SK-N-SH (cell line): Measurements from ENCODE around the gene WDR33. TPM values are rescaled to one million over a fixed set of nuclear protein-coding genes. Genes with fewer than 3 reads are reported as not detected.

Source experiments
- CTCF ChIA-PET: fragments of 300-600, 350-600 bp; formaldehyde crosslinking; extraction: SDS; loops from one replicate; lab custom pipeline; 2021; lab: Yijun Ruan, JAX
- POLR2A ChIA-PET: fragments of 350-600 bp; sonication (Branson Sonifier 250); formaldehyde crosslinking; extraction: SDS; loops from one replicate; lab custom pipeline; 2020; ENCODE audit warnings: antibody characterized with exemption, inconsistent platforms; lab: Yijun Ruan, JAX
- DNase-seq: peaks from one replicate; pipeline ENCODE4 v3.0.0; 2012
- H2AFZ ChIP-seq: fragments of 200-600 bp; sonication (generic); 2 replicates; pipeline ENCODE4 v1.8.1; 2016; ENCODE audit warnings: antibody characterized with exemption, mild to moderate bottlenecking, low read depth
- H3F3A ChIP-seq: fragments of 200-600 bp; sonication (generic); replicated peaks from 2 replicates; pipeline ENCODE3; 2016; ENCODE audit warnings: antibody characterized with exemption, mild to moderate bottlenecking; ENCODE audit not compliant: insufficient read depth
- H3K27ac ChIP-seq, 2 experiments: fragments of 200-500 bp in 1 of 2; fragments of 200-600 bp in 1 of 2; sonication (Bioruptor generic) in 1 of 2; sonication (generic), shearing (Covaris generic) in 1 of 2; 2 replicates each; pipeline versions ENCODE4 v1.5.1 to v1.6.1; 2014 to 2016; ENCODE audit warnings: low read depth in 2 of 2, inconsistent platforms in 1 of 2, low read length in 1 of 2, mild to moderate bottlenecking in 1 of 2, mixed read lengths in 1 of 2
- H3K27me3 ChIP-seq: fragments of 200-600 bp; sonication (generic), shearing (Covaris generic); 2 replicates; pipeline ENCODE4 v1.6.1; 2016; ENCODE audit warnings: mixed run types; ENCODE audit not compliant: insufficient read depth
- H3K36me3 ChIP-seq, 2 experiments: fragments of 200-500 bp in 1 of 2; fragments of 200-600 bp in 1 of 2; sonication (Bioruptor generic) in 1 of 2; sonication (generic) in 1 of 2; replicated peaks in 1 of 2; 2 replicates each; pipeline versions ENCODE3 to v1.5.1; 2014 to 2016; ENCODE audit warnings: low read length in 1 of 2, mild to moderate bottlenecking in 1 of 2; ENCODE audit not compliant: insufficient read depth in 2 of 2, control insufficient read depth in 1 of 2
- H3K4me1 ChIP-seq, 2 experiments: fragments of 200-500 bp in 1 of 2; fragments of 200-600 bp in 1 of 2; sonication (Bioruptor generic) in 1 of 2; sonication (generic), shearing (Covaris generic) in 1 of 2; 2 replicates each; pipeline versions ENCODE4 v1.5.1 to v1.6.1; 2014 to 2016; ENCODE audit warnings: low read depth in 1 of 2, low read length in 1 of 2, mixed run types in 1 of 2; ENCODE audit not compliant: insufficient read depth in 2 of 2, control insufficient read depth in 1 of 2
- H3K4me2 ChIP-seq: fragments of 200-600 bp; sonication (generic), shearing (Covaris generic); 2 replicates; pipeline ENCODE4 v1.6.1; 2017; ENCODE audit warnings: mixed run types
- H3K4me3 ChIP-seq, 2 experiments: fragments of 200-500 bp in 1 of 2; fragments of 200-600 bp in 1 of 2; sonication (Bioruptor generic) in 1 of 2; sonication (generic), shearing (Covaris generic) in 1 of 2; 2 replicates each; pipeline versions ENCODE4 v1.5.1 to v1.8.1; 2014 to 2016; ENCODE audit warnings: low read depth in 2 of 2, inconsistent platforms in 1 of 2, low read length in 1 of 2, mild to moderate bottlenecking in 1 of 2, mixed read lengths in 1 of 2, moderate library complexity in 1 of 2
- H3K79me2 ChIP-seq: fragments of 200-600 bp; sonication (generic); 2 replicates; pipeline ENCODE4 v1.8.1; 2017; ENCODE audit warnings: mild to moderate bottlenecking; ENCODE audit not compliant: insufficient read depth
- H3K9ac ChIP-seq: fragments of 200-600 bp; sonication (generic); 2 replicates; pipeline ENCODE4 v1.6.1; 2017; ENCODE audit warnings: mixed run types
- H3K9me2 ChIP-seq: fragments of 200-600 bp; sonication (generic); 2 replicates; pipeline ENCODE4 v1.6.1; 2017; ENCODE audit warnings: mixed run types
- H3K9me3 ChIP-seq: fragments of 200-600 bp; sonication (generic); 2 replicates; pipeline ENCODE4 v1.6.1; 2017; ENCODE audit warnings: mixed run types, mild to moderate bottlenecking, moderate library complexity
- H4K20me1 ChIP-seq: fragments of 200-600 bp; sonication (generic); 2 replicates; pipeline ENCODE4 v1.6.1; 2017; ENCODE audit warnings: mild to moderate bottlenecking, mixed run types; ENCODE audit not compliant: insufficient read depth
- CHD2 ChIP-seq: fragments of 150-350 bp; IDR thresholded peaks from 2 replicates; pipeline ENCODE4 v1.6.1; 2018; ENCODE audit warnings: low read length; ENCODE audit not compliant: partially characterized antibody
- CTCF ChIP-seq: fragments of 200-600 bp; sonication (generic); IDR thresholded peaks from 2 replicates; pipeline ENCODE4 v1.6.1; 2017; ENCODE audit warnings: antibody characterized with exemption, mild to moderate bottlenecking, moderate library complexity
- EZH2phosphoT487 ChIP-seq: fragments of 200-600 bp; sonication (generic); IDR thresholded peaks from 2 replicates; pipeline ENCODE4 v1.6.1; 2017; ENCODE audit warnings: low read depth, mixed run types, mild to moderate bottlenecking, antibody characterized with exemption, moderate library complexity, borderline replicate concordance
- FOXJ3 ChIP-seq: sonication (generic); formaldehyde crosslinking; IDR thresholded peaks from 2 replicates; pipeline ENCODE4 v1.5.1; 2020; ENCODE audit warnings: mild to moderate bottlenecking, missing genetic modification reagents
- FOXM1 ChIP-seq: IDR thresholded peaks from 2 replicates; pipeline ENCODE4 v1.4.0; 2012; ENCODE audit warnings: low read depth, mild to moderate bottlenecking
- GATA2 ChIP-seq: sonication (generic); formaldehyde crosslinking; IDR thresholded peaks from 2 replicates; pipeline ENCODE4 v1.5.0; 2020; ENCODE audit warnings: mild to moderate bottlenecking, missing genetic modification reagents
- IRF3 ChIP-seq: fragments of 150-350 bp; IDR thresholded peaks from 2 replicates; pipeline ENCODE4 v1.6.1; 2016; ENCODE audit warnings: mild to moderate bottlenecking, low read depth, low read length
- MEF2A ChIP-seq: IDR thresholded peaks from 2 replicates; pipeline ENCODE4 v1.4.0; 2012; ENCODE audit warnings: low read depth, borderline replicate concordance
- NRF1 ChIP-seq: IDR thresholded peaks from 2 replicates; pipeline ENCODE4 v1.6.1; 2012; ENCODE audit warnings: low read depth, mild to moderate bottlenecking, low read length
- PBX3 ChIP-seq: IDR thresholded peaks from 2 replicates; pipeline ENCODE4; 2012
- RAD21 ChIP-seq: IDR thresholded peaks from 2 replicates; pipeline ENCODE4 v1.6.1; 2012; ENCODE audit warnings: mild to moderate bottlenecking, low read length
- RCOR1 ChIP-seq: fragments of 150-350 bp; IDR thresholded peaks from 2 replicates; pipeline ENCODE4 v1.6.1; 2017; ENCODE audit warnings: antibody characterized with exemption, low read length
- RXRA ChIP-seq: IDR thresholded peaks from 2 replicates; pipeline ENCODE4 v1.4.0; 2012; ENCODE audit warnings: low read depth, mild to moderate bottlenecking, borderline replicate concordance
- SMC3 ChIP-seq: IDR thresholded peaks from 2 replicates; pipeline ENCODE4 v1.6.1; 2012; ENCODE audit warnings: low read depth, low read length, improper control_type of control experiment
- TEAD4 ChIP-seq: IDR thresholded peaks from 2 replicates; pipeline ENCODE4 v1.4.0; 2012; ENCODE audit warnings: mild to moderate bottlenecking, borderline replicate concordance; ENCODE audit not compliant: insufficient read depth
- USF1 ChIP-seq: IDR thresholded peaks from 2 replicates; pipeline ENCODE4 v1.4.0; 2012; ENCODE audit warnings: low read depth, borderline replicate concordance
- USF2 ChIP-seq: fragments of 150-350 bp; IDR thresholded peaks from 2 replicates; pipeline ENCODE4 v1.6.1; 2017; ENCODE audit warnings: antibody characterized with exemption, low read length, low read depth, borderline replicate concordance
- WGBS: methylation state at CpG from one replicate; pipeline ENCODE4 v1.1.6; 2017; ENCODE audit warnings: low lambda C conversion rate; 5-methylcytosine and 5-hydroxymethylcytosine counted together
- polyA plus RNA-seq, 3 experiments: library from polyadenylated mRNA; depleted of rRNA; stranded (reverse); fragments of >200 nt; gene quantifications; 2 replicates each; pipeline ENCODE4 v1.2.3, GENCODE V29; 2012

WDR33 gene
- polyA plus RNA-seq, 1 of the 3 experiments (the other 2 are of a cell fraction) = 12.4 TPM

GRCh38 chr2:127805491-127805890 is 5.5 kb downstream of the WDR33 start:
- Histone ChIP-seq H3K36me3 (peaks cover 0 to 4% of the 10 kb centered on the region in 2 experiments), H4K20me1 (peaks cover 92% of the 10 kb centered on the region), H3K4me1 (peaks cover 0 to 2% of the 10 kb centered on the region in 2 experiments; a peak in 2 of 4 replicates), H3K4me3 (no peak overlapping the region), H3K27me3 (no peaks in the 10 kb centered on the region), H3K27ac (no peak overlapping the region), H3K9me2 (no peaks in the 10 kb centered on the region), H3K4me2 (no peak overlapping the region), H3K79me2 (peaks cover 100% of the 10 kb centered on the region), H3K9ac (no peak overlapping the region), H3F3A (peaks cover 6% of the 10 kb centered on the region), H2AFZ (no peak overlapping the region), H3K9me3 (no peaks in the 10 kb centered on the region)
- TF ChIP-seq MEF2A (no peak), FOXM1 (no peak), USF2 (no peak), IRF3 (no peak), TEAD4 (no peak), CTCF (no peak), EZH2phosphoT487 (no peak), RCOR1 (no peak), FOXJ3 (CRISPR knock-in tag) (no peak), NRF1 (no peak), SMC3 (no peak), CHD2 (no peak), GATA2 (CRISPR knock-in tag) (no peak), PBX3 (no peak), USF1 (no peak), RAD21 (no peak), RXRA (no peak)
- 94% methylated on average over 6 of the region's 6 CpGs for WGBS
- ChIA-PET POLR2A (no interaction called here), CTCF (interaction anchor here (1.2 kb wide), 1 partner anchor 13 kb away, joined by 8 read pairs; no protein-coding TSS in a partner anchor)
- no peak for DNase-seq
